GM21528 (cell line): ENCODE measurements around the gene OR2L3.
"Not testable (repeated sequence)": the region's sequence is repeated elsewhere in the genome, so short reads cannot be mapped to it uniquely, and the experiment has no call there.

ENCODE experiments used
- ATAC-seq: cut with Tn5 transposase; IDR thresholded peaks from one replicate; pipeline ENCODE4 v1.9.1; 2021; ENCODE audit warnings: mild to moderate bottlenecking, moderate library complexity; ENCODE audit not compliant: unreplicated experiment, low FRiP score

OR2L3 gene

GRCh38 chr1:248046536-248046935 lies at the start of gene OR2L3:
TSS of gene OR2L3 (plus strand) at chr1:248046836. CDS start at chr1:248060682, 13,846 bp downstream.
- no peak for ATAC-seq

GRCh38 chr1:247998811-247999210 lies 47.8 kb upstream of the OR2L3 start:
- ATAC-seq = no peak

GRCh38 chr1:248000169-248000568 lies 46.5 kb upstream of the OR2L3 start:
- ATAC-seq = no peak

- no peak for ATAC-seq
Observed at GRCh38 chr1:248007778-248008177, 38.9 kb upstream of the OR2L3 start.

- ATAC-seq = no peak
Observed at GRCh38 chr1:248009681-248010080, 37.0 kb upstream of the OR2L3 start.

GRCh38 chr1:248013229-248013710 lies 33.4 kb upstream of the OR2L3 start, which contains the start of gene OR2L5:
TSS of gene OR2L5 (plus strand) at chr1:248013660. CDS start at chr1:248021948, 8,288 bp downstream.
- ATAC-seq = no peak

GRCh38 chr1:248015803-248016202 lies 30.8 kb upstream of the OR2L3 start:
- no peak for ATAC-seq

GRCh38 chr1:248029770-248030169 lies 16.9 kb upstream of the OR2L3 start, which contains the start of gene OR2L2:
TSS of gene OR2L2 (plus strand) at chr1:248030070. CDS start at chr1:248038268, 8,198 bp downstream.
- ATAC-seq = no peak

GRCh38 chr1:248045209-248045608 lies 1.4 kb upstream of the OR2L3 start:
- ATAC-seq = no peak

- no peak for ATAC-seq
Observed at GRCh38 chr1:248047008-248047407, 372 bp downstream of the OR2L3 start.

GRCh38 chr1:248054671-248055070 lies 8.0 kb downstream of the OR2L3 start:
- ATAC-seq = no peak

GRCh38 chr1:248055261-248055660 lies 8.6 kb downstream of the OR2L3 start:
- no peak for ATAC-seq

- ATAC-seq = no peak
Observed at GRCh38 chr1:248065071-248065470, 18.4 kb downstream of the OR2L3 start.

- ATAC-seq = no peak
Observed at GRCh38 chr1:248065604-248066003, 19.0 kb downstream of the OR2L3 start.

GRCh38 chr1:248083864-248084263 lies 37.2 kb downstream of the OR2L3 start:
- not testable (repeated sequence) for ATAC-seq

- no peak for ATAC-seq
Observed at GRCh38 chr1:248094884-248095283, 48.2 kb downstream of the OR2L3 start, which contains the start of gene OR2L13. TSS of gene OR2L13 (plus strand) at chr1:248095184. CDS start at chr1:248099376, 4,192 bp downstream.

GRCh38 chr1:248098529-248098928 lies 51.9 kb downstream of the OR2L3 start:
- no peak for ATAC-seq

- ATAC-seq = no peak
Observed at GRCh38 chr1:248102847-248103246, 56.2 kb downstream of the OR2L3 start.

GRCh38 chr1:248111157-248111556 lies 64.5 kb downstream of the OR2L3 start:
- no peak for ATAC-seq
